ENCODE results near the gene CEBPZOS. TPM values are rescaled to one million over a fixed set of nuclear protein-coding genes. Genes with fewer than 3 reads are reported as not detected.

CEBPZOS gene
- total RNA-seq (10 to 100 TPM; 26.9 to 34.6 TPM), polyA plus RNA-seq (ENCODE audit: insufficient read depth, low read depth, low replicate concordance) (41.3 TPM)
- long read RNA-seq, donor 1, transcript CEBPZOS-204 (5 exons, 3,158 nt), result major isoform, 8 of 251 reads
- long read RNA-seq, donor 1, partial matches to known transcripts, result 216 of 251 reads
- long read RNA-seq, donor 1, other reads (novel, unspliced or antisense), result 23 of 251 reads
- long read RNA-seq, donor 2, transcript CEBPZOS-201 (5 exons, 695 nt), result minor isoform, 5 of 132 reads
- long read RNA-seq, donor 2, transcript CEBPZOS-204 (5 exons, 3,158 nt), result major isoform, 7 of 132 reads
- long read RNA-seq, donor 2, partial matches to known transcripts, result 114 of 132 reads
- long read RNA-seq, donor 2, other reads (novel, unspliced or antisense), result 6 of 132 reads

GRCh38 chr2:37196320-37197195 is at the start of gene CEBPZOS:
Gene CEBPZOS (plus strand): TSS chr2:37196496. CDS start chr2:37199705, 3,209 bp downstream.
- intact Hi-C loops (cut with DNase I; ENCODE audit: low total_unique reads), result no loop called here
- 0% methylated on average over 35 to 55 of the region's 72 CpGs for WGBS, 2 donors

GRCh38 chr2:37148325-37148724 is 48.0 kb upstream of the CEBPZOS start:
- no peak overlapping the region for H3K4me3 ChIP-seq
- intact Hi-C loops (cut with DNase I; ENCODE audit: low total_unique reads), result no loop called here
- TF ChIP-seq CTCF (IDR thresholded peaks at IDR 0.05), result no peak
- TF ChIP-seq POLR2A (IDR thresholded peaks at IDR 0.05), result no peak
- no peaks in the 10 kb centered on the region for H3K4me1 ChIP-seq
- H3K36me3 ChIP-seq (ENCODE audit: low read depth, missing control alignments), result no peaks in the 10 kb centered on the region
- 91 to 94% methylated on average over 7 of the region's 7 CpGs for WGBS, 2 donors
- no peaks in the 10 kb centered on the region for H3K27me3 ChIP-seq
- no peak overlapping the region for H3K27ac ChIP-seq
- no peaks in the 10 kb centered on the region for H3K9me3 ChIP-seq
- DNase-seq, result no peak

More at GRCh38 chr2:37196320-37197195, at the start of gene CEBPZOS:
- peak within 1 kb of the TSS; percentile 89 to 96 for H3K4me3 ChIP-seq
- DNase-seq, result peak; percentile 89
- no peaks in the 10 kb centered on the region for H3K9me3 ChIP-seq
- TF ChIP-seq POLR2A (IDR thresholded peaks at IDR 0.05) (peak; percentile 19), CTCF (IDR thresholded peaks at IDR 0.05) (no peak)
- H3K27ac ChIP-seq, result peak within 1 kb of the TSS; percentile 89
- H3K4me1 ChIP-seq, result peaks cover 8% of the 10 kb centered on the region
- H3K36me3 ChIP-seq (ENCODE audit: low read depth, missing control alignments), result no peaks in the 10 kb centered on the region
- H3K27me3 ChIP-seq, result no peaks in the 10 kb centered on the region

GRCh38 chr2:37149626-37150322 is 46.5 kb upstream of the CEBPZOS start:
- WGBS, 2 donors, result 48 to 69% methylated on average over 6 of the region's 6 CpGs
- intact Hi-C loops (cut with DNase I; ENCODE audit: low total_unique reads), result no loop called here
- no peaks in the 10 kb centered on the region for H3K36me3 ChIP-seq (ENCODE audit: low read depth, missing control alignments)
- no peak overlapping the region for H3K27ac ChIP-seq
- no peaks in the 10 kb centered on the region for H3K27me3 ChIP-seq
- H3K4me3 ChIP-seq, result no peak overlapping the region
- TF ChIP-seq CTCF (IDR thresholded peaks at IDR 0.05), result no peak
- TF ChIP-seq POLR2A (IDR thresholded peaks at IDR 0.05), result no peak
- H3K9me3 ChIP-seq, result no peaks in the 10 kb centered on the region
- no peaks in the 10 kb centered on the region for H3K4me1 ChIP-seq
- DNase-seq, result no peak

GRCh38 chr2:37153224-37153623 is 43.1 kb upstream of the CEBPZOS start:
- Histone ChIP-seq H3K4me1 (peaks cover 11% of the 10 kb centered on the region), H3K36me3 (ENCODE audit: low read depth, missing control alignments) (no peaks in the 10 kb centered on the region), H3K27ac (no peak overlapping the region), H3K27me3 (no peaks in the 10 kb centered on the region), H3K9me3 (no peaks in the 10 kb centered on the region), H3K4me3 (no peak overlapping the region)
- 78 to 93% methylated on average over 5 of the region's 5 CpGs for WGBS, 2 donors
- intact Hi-C loops (cut with DNase I; ENCODE audit: low total_unique reads), result no loop called here
- no peak for DNase-seq
- TF ChIP-seq POLR2A (IDR thresholded peaks at IDR 0.05) (no peak), CTCF (IDR thresholded peaks at IDR 0.05) (no peak)

All from testis (tissue), 5 donors.